ENCODE data around the gene KCNK18.

KCNK18 gene

GRCh38 chr10:117254774-117255735 lies 57.8 kb downstream of the KCNK18 start:
- FAIRE-seq = no peak

GRCh38 chr10:117255835-117256460 lies 58.7 kb downstream of the KCNK18 start:
- FAIRE-seq = no peak

GRCh38 chr10:117256910-117257309 lies 59.6 kb downstream of the KCNK18 start:
- FAIRE-seq = no peak

GRCh38 chr10:117257721-117258120 lies 60.4 kb downstream of the KCNK18 start:
- no peak for FAIRE-seq

GRCh38 chr10:117259279-117259678 lies 62.0 kb downstream of the KCNK18 start:
- FAIRE-seq = no peak
